Psoas muscle (tissue), 8 donors: Measurements from ENCODE around the gene DIP2C. TPM values are rescaled to one million over a fixed set of nuclear protein-coding genes. Genes with fewer than 3 reads are reported as not detected.

ENCODE experiments used
- ATAC-seq, 4 donors: fragments of 200-7000 bp; cut with Tn5 transposase; one replicate each; pipeline ENCODE4 v1.9.1; 2020; ENCODE audit warnings: moderate library complexity in 3 of 4, mild to moderate bottlenecking in 2 of 4
- DNase-seq, 2 donors: peaks; one replicate each; pipeline ENCODE4 v3.0.0-alpha.2; 2020
- H3K27ac ChIP-seq: fragments of 200-600 bp; one replicate; pipeline ENCODE4 v1.8.0; 2022
- H3K27me3 ChIP-seq, 3 donors: fragments of 200-600 bp in 1 of 3; one replicate each; pipeline versions ENCODE4 v1.6.1 to v1.8.0; 2013 to 2022; ENCODE audit warnings: low read length in 2 of 3, mild to moderate bottlenecking in 2 of 3, moderate library complexity in 1 of 3; ENCODE audit not compliant: insufficient read depth in 3 of 3
- H3K36me3 ChIP-seq, 2 donors: fragments of 200-600 bp in 1 of 2; one replicate each; pipeline versions ENCODE4 v1.6.1 to v1.8.0; 2013 to 2022; ENCODE audit warnings: low read depth in 1 of 2, mild to moderate bottlenecking in 1 of 2, moderate library complexity in 1 of 2; ENCODE audit not compliant: insufficient read depth in 1 of 2
- H3K4me1 ChIP-seq: fragments of 200-600 bp; one replicate; pipeline ENCODE4 v1.8.0; 2022
- H3K4me3 ChIP-seq: fragments of 200-600 bp; one replicate; pipeline ENCODE4 v1.8.0; 2022; ENCODE audit warnings: mild to moderate bottlenecking
- H3K9me3 ChIP-seq: fragments of 200-600 bp; one replicate; pipeline ENCODE4 v1.8.0; 2022
- CTCF ChIP-seq: fragments of 200-600 bp; IDR thresholded peaks from one replicate; pipeline ENCODE4 v1.8.0; 2022; ENCODE audit warnings: antibody characterized with exemption
- WGBS, 3 donors: extraction: QIAGEN DNeasy Blood & Tissue Kit; methylation state at CpG; one replicate each; pipeline versions ENCODE4 v1.1.6 to v1.1.7; 2013; 5-methylcytosine and 5-hydroxymethylcytosine counted together
- intact Hi-C, 2 donors: fragments of 100-400 bp; cut with DNase I; formaldehyde crosslinking; loops; one replicate each; pipeline versions ENCODE4 v1.11.0 to v1.14.2; 2022
- polyA plus RNA-seq, 3 donors: library from polyadenylated mRNA; stranded (reverse); fragments of 200-250 nt; gene quantifications; one replicate each; pipeline ENCODE4 v1.2.3, GENCODE V29; 2013
- total RNA-seq, 4 donors: library from RNA; stranded (reverse); fragmentation: NEBNext Ultra II Directional in 2 of 4; extraction: Animal tissue kit (Norgen Biotek cat#: 25700) in 2 of 4; gene quantifications; one replicate each; pipeline versions ENCODE4 v1.2.1 to v1.2.4, GENCODE V29; 2021 to 2023
- donor health status: healthy with polysubstance abuse.
- donor health status: DM: no; HTN: no; CAD: no; lungs with moderate emphysema.
- donor health status: Bipolar disorder and iron deficiency.
- donor health status: healthy.
- donor health status: DM: yes; HTN: yes; CAD: no.
- donor health status: DM: no; HTN: no; CAD: no.
- donor health status: DM: no; HTN: no; CAD: no.
- donor health status: DM: yes; HTN: yes; CAD: no.

The DIP2C gene
- total and polyA plus RNA-seq, 7 donors: 7.7 to 32.0 (median 25.0) TPM

DNA sequence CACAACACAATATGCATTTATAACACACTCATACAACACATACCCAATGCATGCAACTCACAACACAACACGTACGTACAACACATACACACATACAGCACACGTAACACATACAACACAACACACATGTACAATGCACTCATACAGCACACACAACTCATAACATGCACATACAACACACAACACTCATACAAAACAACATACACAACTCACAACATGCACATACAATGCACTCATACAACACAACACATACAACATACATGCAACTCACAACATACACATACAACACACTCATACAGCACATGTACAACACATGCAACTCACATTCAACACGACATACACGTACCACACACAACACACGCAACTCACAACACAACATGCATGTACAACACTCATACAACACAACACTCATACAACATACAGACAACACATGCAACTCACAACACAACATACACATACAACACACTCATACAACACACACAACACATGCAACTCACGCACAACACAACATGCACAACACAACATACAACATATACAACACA is 21.8 kb downstream of the DIP2C start:
- WGBS, 3 donors: 97 to 98% (median 97%) methylated on average over 7 of the region's 7 CpGs
- DNase-seq (no peak), ATAC-seq (no peak)
- H3K9me3 ChIP-seq: no peaks in the 10 kb centered on the region
- no peak for TF ChIP-seq CTCF
- H3K36me3 ChIP-seq: no peaks in the 10 kb centered on the region
- H3K4me3 ChIP-seq: no peak overlapping the region
- H3K4me1 ChIP-seq: peaks cover 27% of the 10 kb centered on the region
- peaks cover 0 to 3% (median 0%) of the 10 kb centered on the region in 3 donors for H3K27me3 ChIP-seq
- intact Hi-C loops: no loop called here
- H3K27ac ChIP-seq: no peak overlapping the region

DNA sequence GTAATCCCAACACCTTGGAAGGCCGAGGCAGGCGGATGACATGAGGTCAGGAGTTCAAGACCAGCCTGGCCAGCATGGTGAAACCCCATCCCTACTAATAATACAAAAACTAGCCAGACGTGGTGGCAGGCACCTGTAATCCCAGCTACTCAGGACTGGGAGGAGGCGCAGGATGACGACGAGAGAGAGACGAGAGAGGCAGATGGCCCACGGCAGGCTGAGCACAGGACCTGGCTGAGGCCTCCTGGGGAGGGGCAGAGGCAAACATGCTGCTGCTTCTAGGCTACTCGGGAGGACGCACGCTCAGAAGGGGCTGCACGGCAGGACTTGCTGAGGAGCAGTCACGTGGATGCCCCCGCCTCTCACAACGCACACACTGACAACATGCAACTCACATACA is 22.4 kb downstream of the DIP2C start:
- H3K27ac ChIP-seq: no peak overlapping the region
- intact Hi-C loops: no loop called here
- no peak for DNase-seq
- no peaks in the 10 kb centered on the region for H3K36me3 ChIP-seq
- no peak for TF ChIP-seq CTCF
- H3K4me3 ChIP-seq: no peak overlapping the region
- H3K4me1 ChIP-seq: peaks cover 33% of the 10 kb centered on the region
- no peaks in the 10 kb centered on the region for H3K9me3 ChIP-seq
- H3K27me3 ChIP-seq: peaks cover 0 to 3% (median 0%) of the 10 kb centered on the region in 3 donors
- 62 to 73% (median 68%) methylated on average over 15 of the region's 15 CpGs for WGBS, 3 donors
- peak in 3 of 4 donors; percentile 35 to 55 (median 37) for ATAC-seq

- H3K36me3 ChIP-seq: no peaks in the 10 kb centered on the region
- no peaks in the 10 kb centered on the region for H3K9me3 ChIP-seq
- H3K27me3 ChIP-seq: peaks cover 0 to 3% (median 0%) of the 10 kb centered on the region in 3 donors
- H3K4me1 ChIP-seq: peaks cover 40% of the 10 kb centered on the region
- no peak for TF ChIP-seq CTCF
- ATAC-seq (no peak), DNase-seq (no peak)
- intact Hi-C loops: no loop called here
- 89 to 90% (median 89%) methylated on average over 36 to 37 of the region's 37 CpGs for WGBS, 3 donors
- H3K27ac ChIP-seq: no peak overlapping the region
- H3K4me3 ChIP-seq: no peak overlapping the region
These were observed 23.0 kb downstream of the DIP2C start for GRCh38 chr10:666237-667012.

GRCh38 chr10:665579-666091 is 23.8 kb downstream of the DIP2C start:
- ATAC-seq (no peak), DNase-seq (peak in 1 of 2 donors; percentile 58)
- Histone ChIP-seq H3K4me1 (peaks cover 48% of the 10 kb centered on the region), H3K9me3 (no peaks in the 10 kb centered on the region), H3K36me3 (no peaks in the 10 kb centered on the region), H3K27ac (no peak overlapping the region), H3K27me3 (peaks cover 0 to 3% (median 0%) of the 10 kb centered on the region in 3 donors), H3K4me3 (peak overlapping the region; percentile 12)
- intact Hi-C loops: no loop called here
- TF ChIP-seq CTCF: no peak
- 86 to 88% (median 87%) methylated on average over 30 of the region's 30 CpGs for WGBS, 3 donors
